ENCODE data around the gene PLB1. TPM values are rescaled to one million over a fixed set of nuclear protein-coding genes. Genes with fewer than 3 reads are reported as not detected.

PLB1 gene
- polyA plus RNA-seq, 1 experiment, result 0.38 TPM

- Histone ChIP-seq H3K4me3 (ENCODE audit: low read depth, low read length) (no peak overlapping the region), H3K27me3 (ENCODE audit: control insufficient read depth, insufficient read depth, low read length) (no peaks in the 10 kb centered on the region), H3K36me3 (ENCODE audit: control insufficient read depth, insufficient read depth, low read length) (no peaks in the 10 kb centered on the region)
- CTCF ChIA-PET, result interaction anchor here (1.3 kb wide), 1 partner anchor 10 kb away, joined by 4 read pairs; no protein-coding TSS in a partner anchor
- no peak for DNase-seq (ENCODE audit: low read depth)
- no peak for TF ChIP-seq CTCF (IDR thresholded peaks at IDR 0.05; ENCODE audit: insufficient read depth, low read depth, low read length)
- POLR2A ChIA-PET, result no interaction called here
Observed at GRCh38 chr2:28684142-28684858, 188.4 kb downstream of the PLB1 start.

- POLR2A ChIA-PET, result no interaction called here
- CTCF ChIA-PET, result interaction anchor here (1.3 kb wide), 1 partner anchor 93 kb away, joined by 3 read pairs; no protein-coding TSS in a partner anchor
- no peaks in the 10 kb centered on the region for H3K27me3 ChIP-seq (ENCODE audit: control insufficient read depth, insufficient read depth, low read length)
- no peak overlapping the region for H3K4me3 ChIP-seq (ENCODE audit: low read depth, low read length)
- no peaks in the 10 kb centered on the region for H3K36me3 ChIP-seq (ENCODE audit: control insufficient read depth, insufficient read depth, low read length)
- no peak for TF ChIP-seq CTCF (IDR thresholded peaks at IDR 0.05; ENCODE audit: insufficient read depth, low read depth, low read length)
- DNase-seq (ENCODE audit: low read depth), result no peak
Observed at GRCh38 chr2:28687171-28687570, 191.3 kb downstream of the PLB1 start.

- CTCF ChIA-PET, result interaction anchor here (1.3 kb wide), 1 partner anchor 94 kb away, joined by 3 read pairs; no protein-coding TSS in a partner anchor
- no peak for DNase-seq (ENCODE audit: low read depth)
- TF ChIP-seq CTCF (IDR thresholded peaks at IDR 0.05; ENCODE audit: insufficient read depth, low read depth, low read length), result no peak
- POLR2A ChIA-PET, result no interaction called here
- H3K36me3 ChIP-seq (ENCODE audit: control insufficient read depth, insufficient read depth, low read length), result no peaks in the 10 kb centered on the region
- H3K27me3 ChIP-seq (ENCODE audit: control insufficient read depth, insufficient read depth, low read length), result no peaks in the 10 kb centered on the region
- no peak overlapping the region for H3K4me3 ChIP-seq (ENCODE audit: low read depth, low read length)
Observed at GRCh38 chr2:28687640-28688385, 192.0 kb downstream of the PLB1 start.

GRCh38 chr2:28688818-28689217 is 193.0 kb downstream of the PLB1 start:
- no peak for TF ChIP-seq CTCF (IDR thresholded peaks at IDR 0.05; ENCODE audit: insufficient read depth, low read depth, low read length)
- no peak for DNase-seq (ENCODE audit: low read depth)
- Histone ChIP-seq H3K27me3 (ENCODE audit: control insufficient read depth, insufficient read depth, low read length) (no peaks in the 10 kb centered on the region), H3K36me3 (ENCODE audit: control insufficient read depth, insufficient read depth, low read length) (no peaks in the 10 kb centered on the region), H3K4me3 (ENCODE audit: low read depth, low read length) (no peak overlapping the region)
- CTCF ChIA-PET, result no interaction called here
- POLR2A ChIA-PET, result no interaction called here

- no peak for TF ChIP-seq CTCF (IDR thresholded peaks at IDR 0.05; ENCODE audit: insufficient read depth, low read depth, low read length)
- Histone ChIP-seq H3K27me3 (ENCODE audit: control insufficient read depth, insufficient read depth, low read length) (no peaks in the 10 kb centered on the region), H3K36me3 (ENCODE audit: control insufficient read depth, insufficient read depth, low read length) (no peaks in the 10 kb centered on the region), H3K4me3 (ENCODE audit: low read depth, low read length) (no peak overlapping the region)
- no peak for DNase-seq (ENCODE audit: low read depth)
- POLR2A ChIA-PET, result no interaction called here
- CTCF ChIA-PET, result no interaction called here
Observed at GRCh38 chr2:28689771-28690170, 193.9 kb downstream of the PLB1 start.
